DND-41 (cell line): ENCODE results near the gene KRTAP4-5.
"Not testable (repeated sequence)": the region's sequence is repeated elsewhere in the genome, so short reads cannot be mapped to it uniquely, and the experiment has no call there.

Experiments
- ATAC-seq: fragments of 200-7000 bp; cut with Tn5 transposase; 3 replicates; pipeline ENCODE4 v1.9.1; 2021; ENCODE audit warnings: low read depth; ENCODE audit not compliant: insufficient read depth
- DNase-seq: peaks from one replicate; pipeline ENCODE4 v3.0.0-alpha.2; 2020
- H2AFZ ChIP-seq: 2 replicates; pipeline ENCODE4 v1.6.0; 2012; ENCODE audit warnings: low read depth, low read length
- H3K27ac ChIP-seq: 2 replicates; pipeline ENCODE4 v1.5.1; 2012; ENCODE audit warnings: low read length, inconsistent platforms
- H3K27me3 ChIP-seq: fragments of 200-600 bp; sonication (generic); 2 replicates; pipeline ENCODE4 v1.6.0; 2012; ENCODE audit warnings: low read length, mild to moderate bottlenecking, inconsistent platforms; ENCODE audit not compliant: insufficient read depth, poor library complexity
- H3K36me3 ChIP-seq: 2 replicates; pipeline ENCODE4 v1.5.1; 2012; ENCODE audit warnings: low read length, inconsistent platforms; ENCODE audit not compliant: insufficient read depth
- H3K4me1 ChIP-seq: 2 replicates; pipeline ENCODE4 v1.5.1; 2012; ENCODE audit warnings: mild to moderate bottlenecking, low read length; ENCODE audit not compliant: insufficient read depth
- H3K4me2 ChIP-seq: 2 replicates; pipeline ENCODE4 v1.6.0; 2012; ENCODE audit warnings: mild to moderate bottlenecking, moderate library complexity, low read length, inconsistent platforms; ENCODE audit not compliant: insufficient read depth
- H3K4me3 ChIP-seq, 2 experiments: fragments of 200-600 bp in 1 of 2; shearing (Covaris generic) in 1 of 2; 2 replicates each; pipeline ENCODE4 v1.5.1; 2012 to 2016; ENCODE audit warnings: inconsistent platforms in 2 of 2, low read length in 2 of 2, mild to moderate bottlenecking in 2 of 2, low read depth in 1 of 2, moderate library complexity in 1 of 2
- H3K79me2 ChIP-seq: 2 replicates; pipeline ENCODE4 v1.6.0; 2012; ENCODE audit warnings: low read length, inconsistent platforms; ENCODE audit not compliant: insufficient read depth
- H3K9ac ChIP-seq: 2 replicates; pipeline ENCODE4 v1.6.0; 2012; ENCODE audit warnings: low read depth, mild to moderate bottlenecking, inconsistent platforms, low read length, moderate library complexity
- H3K9me3 ChIP-seq: 2 replicates; pipeline ENCODE4 v1.5.1; 2012; ENCODE audit warnings: low read length, moderate library complexity, mild to moderate bottlenecking, inconsistent platforms; ENCODE audit not compliant: insufficient read depth, severe bottlenecking
- H4K20me1 ChIP-seq: 2 replicates; pipeline ENCODE4 v1.6.0; 2012; ENCODE audit warnings: low read length; ENCODE audit not compliant: insufficient read depth
- CTCF ChIP-seq: IDR thresholded peaks from 2 replicates; pipeline ENCODE4 v1.5.1; 2012; ENCODE audit warnings: borderline replicate concordance, low read length, moderate library complexity, mild to moderate bottlenecking; ENCODE audit not compliant: poor library complexity, severe bottlenecking; ENCODE audit errors: extremely low read depth
- EZH2 ChIP-seq: IDR thresholded peaks from 3 replicates; pipeline ENCODE4 v1.6.1; 2012; ENCODE audit warnings: borderline replicate concordance, low read depth, mild to moderate bottlenecking, moderate library complexity, low read length, inconsistent platforms; ENCODE audit not compliant: severe bottlenecking

Gene KRTAP4-5

DNA sequence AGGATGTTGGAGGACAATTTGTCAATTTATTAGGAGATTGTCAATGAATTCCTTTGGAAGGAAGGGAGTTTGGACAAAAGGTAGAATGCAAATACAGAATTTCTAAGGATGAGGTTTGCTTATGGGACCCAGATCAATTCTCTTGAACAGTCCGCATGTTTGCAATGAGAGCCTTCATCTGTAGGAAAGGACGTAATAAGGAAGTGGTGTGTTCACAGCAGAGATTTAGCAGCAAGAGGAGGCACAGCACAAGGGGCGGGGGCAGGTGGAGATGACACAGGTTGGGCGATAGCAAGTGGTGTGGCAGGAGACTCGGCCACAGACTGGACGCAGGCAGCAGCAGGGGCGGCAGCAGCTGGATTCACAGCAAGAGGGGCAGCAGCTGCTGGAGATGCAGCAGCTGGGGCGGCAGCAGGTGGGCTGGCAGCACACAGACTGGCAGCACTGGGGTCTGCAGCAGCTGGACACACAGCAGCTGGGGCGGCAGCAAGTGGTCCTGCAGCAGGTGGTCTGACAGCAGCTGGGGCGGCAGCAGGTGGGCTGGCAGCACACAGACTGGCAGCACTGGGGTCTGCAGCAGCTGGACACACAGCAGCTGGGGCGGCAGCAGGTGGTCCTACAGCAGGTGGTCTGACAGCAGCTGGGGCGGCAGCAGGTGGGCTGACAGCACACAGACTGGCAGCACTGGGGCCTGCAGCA is 26.2 kb downstream of the KRTAP4-5 start:
- not testable (repeated sequence) for H3K4me1 ChIP-seq, H3K4me2 ChIP-seq, H3K79me2 ChIP-seq, H2AFZ ChIP-seq, H3K4me3 ChIP-seq, H4K20me1 ChIP-seq, ATAC-seq, H3K9me3 ChIP-seq, DNase-seq, H3K27ac ChIP-seq, H3K9ac ChIP-seq, H3K27me3 ChIP-seq, H3K36me3 ChIP-seq

DNA sequence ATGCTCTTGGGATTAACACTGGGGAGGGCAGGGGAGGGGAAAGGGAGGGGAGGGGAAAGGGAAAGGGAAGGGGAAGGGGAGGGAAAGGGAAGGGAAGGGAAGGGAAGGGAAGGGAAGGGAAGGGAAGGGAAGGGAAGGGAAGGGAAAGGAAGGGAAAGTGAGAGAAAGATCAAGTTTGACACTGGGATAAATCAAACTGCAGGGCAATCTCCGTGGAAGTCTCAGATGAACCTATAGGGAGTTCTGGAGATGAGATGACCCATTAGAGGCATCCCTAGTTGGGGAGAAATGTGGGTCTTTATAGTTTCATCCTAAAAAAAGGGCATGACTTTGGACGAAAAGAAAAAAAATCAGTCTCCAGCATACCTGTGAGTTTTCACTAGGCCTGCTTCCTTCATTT is 27.9 kb downstream of the KRTAP4-5 start:
- H2AFZ ChIP-seq, result no peak overlapping the region
- H3K27me3 ChIP-seq, result peaks cover 2% of the 10 kb centered on the region
- ATAC-seq (no peak), DNase-seq (no peak)
- no peaks in the 10 kb centered on the region for H3K9me3 ChIP-seq
- no peaks in the 10 kb centered on the region for H3K4me1 ChIP-seq
- TF ChIP-seq EZH2, result no peak
- TF ChIP-seq CTCF, result no peak
- H4K20me1 ChIP-seq, result no peaks in the 10 kb centered on the region
- no peak overlapping the region for H3K4me2 ChIP-seq
- no peak overlapping the region for H3K4me3 ChIP-seq
- H3K36me3 ChIP-seq, result no peaks in the 10 kb centered on the region
- H3K79me2 ChIP-seq, result no peaks in the 10 kb centered on the region
- H3K27ac ChIP-seq, result no peak overlapping the region
- no peak overlapping the region for H3K9ac ChIP-seq

- not testable (repeated sequence) for H3K79me2 ChIP-seq, H4K20me1 ChIP-seq, H3K36me3 ChIP-seq, H3K9me3 ChIP-seq, ATAC-seq, H3K27me3 ChIP-seq, H3K9ac ChIP-seq, H3K4me3 ChIP-seq, H3K4me1 ChIP-seq, DNase-seq, H2AFZ ChIP-seq, H3K4me2 ChIP-seq, H3K27ac ChIP-seq
Observed at GRCh38 chr17:41119696-41120690, 29.6 kb downstream of the KRTAP4-5 start.

- no peak overlapping the region for H3K27ac ChIP-seq
- H3K4me3 ChIP-seq, result no peak overlapping the region
- no peak for ATAC-seq
Observed at GRCh38 chr17:41118721-41119120, 30.9 kb downstream of the KRTAP4-5 start.

DNA sequence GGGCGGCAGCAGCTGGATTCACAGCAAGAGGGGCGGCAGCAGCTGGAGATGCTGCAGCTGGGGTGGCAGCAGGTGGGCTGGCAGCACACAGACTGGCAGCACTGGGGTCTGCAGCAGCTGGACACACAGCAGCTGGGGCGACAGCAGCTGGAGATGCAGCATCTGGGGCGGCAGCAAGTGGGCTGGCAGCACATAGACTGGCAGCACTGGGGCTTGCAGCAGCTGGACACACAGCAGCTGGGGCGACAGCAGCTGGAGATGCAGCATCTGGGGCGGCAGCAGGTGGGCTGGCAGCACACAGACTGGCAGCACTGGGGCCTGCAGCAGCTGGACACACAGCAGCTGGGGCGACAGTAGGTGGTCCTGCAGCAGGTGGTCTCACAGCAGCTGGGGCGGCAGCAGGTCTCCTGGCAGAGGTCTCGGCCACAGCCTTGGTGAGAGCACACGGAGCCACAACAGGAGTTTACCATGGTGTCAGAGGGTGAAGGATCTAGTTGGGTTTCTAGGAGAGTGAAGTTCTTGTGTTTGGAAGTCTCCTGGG is 31.7 kb downstream of the KRTAP4-5 start, which contains the start of gene KRTAP4-11:
TSS of gene KRTAP4-11 (minus strand) at position 528 of the 541 bp plus-strand sequence. CDS start at position 470, 58 bp downstream.
- H3K4me3 ChIP-seq, H2AFZ ChIP-seq, H3K4me2 ChIP-seq, H3K27ac ChIP-seq, H3K36me3 ChIP-seq, H4K20me1 ChIP-seq, H3K27me3 ChIP-seq, H3K9me3 ChIP-seq, H3K4me1 ChIP-seq, H3K79me2 ChIP-seq, DNase-seq, ATAC-seq, H3K9ac ChIP-seq: not testable (repeated sequence)

More at GRCh38 chr17:41118721-41119120, 30.9 kb downstream of the KRTAP4-5 start:
- H3K27me3 ChIP-seq, result peaks cover 5% of the 10 kb centered on the region
- H3K4me1 ChIP-seq, result no peaks in the 10 kb centered on the region
- H3K4me2 ChIP-seq, result no peak overlapping the region
- no peak for DNase-seq
- H4K20me1 ChIP-seq, result no peaks in the 10 kb centered on the region
- no peaks in the 10 kb centered on the region for H3K79me2 ChIP-seq
- H3K9ac ChIP-seq, result no peak overlapping the region
- TF ChIP-seq EZH2, result no peak
- no peak for TF ChIP-seq CTCF
- H3K36me3 ChIP-seq, result no peaks in the 10 kb centered on the region
- H3K9me3 ChIP-seq, result no peaks in the 10 kb centered on the region
- no peak overlapping the region for H2AFZ ChIP-seq
